HG02981 (cell line): ENCODE results near the gene PRKCI.
"Not testable (repeated sequence)": the region's sequence is repeated elsewhere in the genome, so short reads cannot be mapped to it uniquely, and the experiment has no call there.

Experiments used
- ATAC-seq: cut with Tn5 transposase; IDR thresholded peaks from one replicate; pipeline ENCODE4 v1.9.1; 2021; ENCODE audit warnings: mild to moderate bottlenecking, moderate library complexity; ENCODE audit not compliant: unreplicated experiment

The PRKCI gene

DNA sequence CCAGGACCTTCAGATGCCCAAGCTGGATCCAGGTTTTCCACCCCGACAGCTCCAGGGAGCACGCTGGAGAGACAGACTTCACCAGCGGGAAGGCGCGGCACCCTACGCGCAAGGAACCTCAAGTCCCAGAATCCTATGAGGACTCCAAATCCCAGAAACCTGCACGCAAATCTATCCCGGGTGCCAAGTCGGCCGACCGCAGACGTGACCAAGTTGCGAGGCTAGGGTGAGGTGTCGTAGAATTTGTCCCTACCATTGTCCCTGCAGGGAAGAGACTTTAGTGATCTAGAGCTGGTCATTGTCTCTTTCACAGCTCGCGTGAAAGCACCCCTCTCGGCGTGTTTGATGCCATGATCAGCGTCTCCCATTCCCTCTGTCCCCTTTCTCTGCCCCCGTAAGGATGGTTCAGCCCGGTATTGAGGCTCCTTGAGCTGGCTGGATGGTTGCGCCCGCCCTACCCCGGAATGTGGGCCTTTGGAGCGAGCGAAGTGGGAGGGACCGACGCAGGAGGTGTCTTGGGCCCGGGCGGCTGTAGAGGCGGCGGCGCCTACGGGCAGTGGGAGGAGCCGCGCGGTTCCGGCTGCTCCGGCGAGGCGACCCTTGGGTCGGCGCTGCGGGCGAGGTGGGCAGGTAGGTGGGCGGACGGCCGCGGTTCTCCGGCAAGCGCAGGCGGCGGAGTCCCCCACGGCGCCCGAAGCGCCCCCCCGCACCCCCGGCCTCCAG, at the start of gene PRKCI:
Gene PRKCI, plus strand, starts transcription at position 501 of the 723 bp plus-strand sequence. CDS start 246 bp downstream, outside the sequence.
- peak; percentile 97 for ATAC-seq

DNA sequence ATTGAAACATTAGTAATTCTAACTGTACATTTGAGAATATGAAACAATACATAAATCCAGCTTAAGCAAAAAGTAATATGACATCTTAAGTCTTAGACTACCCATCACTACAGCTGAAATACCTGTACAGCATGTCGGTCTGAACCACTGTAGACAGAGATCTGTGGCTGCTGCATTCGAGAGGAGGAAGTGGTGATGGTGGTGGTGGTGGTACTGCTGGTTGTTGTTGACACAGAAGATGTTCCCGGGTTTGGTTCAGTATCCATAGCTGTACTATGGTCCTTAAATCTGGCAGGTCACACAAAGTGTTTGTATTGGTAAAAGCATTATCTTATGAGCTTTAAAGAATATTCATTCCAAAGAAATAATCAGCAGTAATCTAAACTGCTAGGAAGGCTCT, 43.6 kb upstream of the PRKCI start:
- peak; percentile 30 for ATAC-seq

- no peak for ATAC-seq
Observed at GRCh38 chr3:170179432-170179831, 42.8 kb upstream of the PRKCI start.

DNA sequence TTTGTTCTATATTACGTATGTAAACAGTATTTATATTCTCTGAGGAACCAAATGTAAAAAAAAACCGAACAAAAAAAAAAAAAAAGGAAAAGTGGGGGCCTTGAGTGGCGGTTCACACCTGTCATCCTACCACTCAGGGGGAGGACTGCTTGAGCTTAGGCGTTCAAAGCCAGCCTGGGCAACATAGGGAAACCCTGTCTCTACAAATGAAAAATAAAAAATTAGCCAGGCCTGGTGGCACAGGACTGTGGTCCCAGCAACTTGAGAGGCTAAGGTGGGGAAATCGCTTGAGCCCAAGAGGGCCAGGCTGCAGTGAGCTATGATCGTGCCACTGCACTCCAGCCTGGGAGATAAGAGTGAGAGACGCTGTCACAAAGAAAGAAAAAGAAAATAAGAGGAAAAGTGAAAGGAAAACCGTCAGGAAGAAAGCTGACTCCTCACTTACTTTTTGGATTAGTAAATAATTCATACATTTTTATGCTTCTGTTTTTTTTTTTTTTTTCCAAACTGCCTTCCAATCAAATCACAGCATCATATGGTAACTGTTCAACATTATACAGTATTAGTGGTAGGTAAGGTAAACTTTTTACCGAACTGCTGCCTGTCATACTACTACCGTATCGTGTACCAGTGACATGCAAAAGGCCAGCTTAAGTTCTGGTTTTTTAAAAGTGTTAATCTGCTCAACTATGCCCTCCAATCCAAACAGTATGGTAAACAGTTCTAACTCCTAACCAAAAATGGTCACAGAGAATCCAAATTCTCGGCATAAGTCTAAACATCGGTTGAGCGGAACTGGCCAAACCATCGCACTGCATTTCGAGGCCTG, 41.9 kb upstream of the PRKCI start:
- peak; percentile 21 for ATAC-seq

GRCh38 chr3:170180908-170181885, 41.0 kb upstream of the PRKCI start, which contains the start of gene PHC3:
Gene PHC3, minus strand, starts transcription at chr3:170181733. Its CDS starts 18 bp downstream, at chr3:170181715.
- peak; percentile 75 for ATAC-seq

GRCh38 chr3:170189398-170190256, 32.6 kb upstream of the PRKCI start:
- ATAC-seq: peak; percentile 20

DNA sequence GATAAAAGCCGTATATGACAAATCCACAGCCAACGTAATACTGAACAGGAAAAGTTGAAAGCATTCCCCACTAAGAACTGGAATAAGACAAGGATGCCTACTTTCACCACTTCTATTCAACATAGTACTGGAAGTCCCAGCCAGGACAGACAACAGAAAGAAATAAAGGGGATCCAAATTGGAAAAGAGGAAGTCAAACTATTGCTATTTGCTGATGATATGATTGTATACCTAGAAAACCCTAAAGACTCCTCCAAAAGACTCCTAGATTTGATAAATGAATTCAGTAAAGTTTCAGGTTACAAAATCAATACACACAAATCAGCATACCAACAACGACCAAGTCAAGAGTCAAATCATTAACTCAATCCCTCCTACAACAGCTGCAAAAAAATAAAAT, 26.5 kb upstream of the PRKCI start:
- ATAC-seq: not testable (repeated sequence)

DNA sequence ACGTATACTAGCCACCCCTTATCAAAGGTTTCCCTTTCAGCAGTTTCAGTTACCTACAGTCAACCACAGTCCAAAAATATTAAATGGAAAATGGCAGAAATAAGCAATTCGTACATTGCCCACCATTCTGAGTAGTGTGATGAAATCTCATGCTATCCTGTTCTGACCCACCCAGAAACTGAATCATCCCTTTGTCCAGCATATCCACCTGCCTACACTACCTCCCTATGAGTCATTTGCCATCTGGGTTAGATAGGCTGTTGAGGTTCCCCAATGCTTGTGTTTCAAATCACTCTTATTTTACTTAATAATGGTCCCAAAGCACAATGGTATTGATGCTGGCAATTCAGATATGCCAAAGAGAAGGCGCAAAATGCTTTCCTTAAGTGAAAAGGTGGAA, 25.4 kb upstream of the PRKCI start:
- no peak for ATAC-seq

- no peak for ATAC-seq
Observed at GRCh38 chr3:170200987-170201386, 21.2 kb upstream of the PRKCI start.

DNA sequence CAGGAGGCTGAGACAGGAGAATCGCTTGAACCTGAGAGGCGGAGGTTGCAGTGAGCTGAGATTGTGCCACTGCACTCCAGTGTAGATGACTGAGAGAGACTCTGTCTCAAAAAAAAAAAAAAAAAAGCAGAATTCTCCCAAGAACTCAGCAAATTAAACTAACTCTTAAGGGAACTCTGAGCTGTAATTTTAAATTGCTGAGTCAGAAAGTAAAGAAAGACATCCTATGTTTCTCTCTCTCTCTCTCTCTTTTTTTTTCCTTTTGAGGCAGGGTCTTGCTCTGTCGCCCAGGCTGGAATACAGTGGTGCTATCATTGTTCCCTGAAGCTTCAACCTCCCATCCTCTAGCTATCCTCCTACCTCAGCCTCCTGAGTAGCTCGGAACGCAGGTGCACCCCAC, 20.7 kb upstream of the PRKCI start:
- no peak for ATAC-seq

- ATAC-seq: no peak
Observed at GRCh38 chr3:170203457-170203856, 18.8 kb upstream of the PRKCI start.

DNA sequence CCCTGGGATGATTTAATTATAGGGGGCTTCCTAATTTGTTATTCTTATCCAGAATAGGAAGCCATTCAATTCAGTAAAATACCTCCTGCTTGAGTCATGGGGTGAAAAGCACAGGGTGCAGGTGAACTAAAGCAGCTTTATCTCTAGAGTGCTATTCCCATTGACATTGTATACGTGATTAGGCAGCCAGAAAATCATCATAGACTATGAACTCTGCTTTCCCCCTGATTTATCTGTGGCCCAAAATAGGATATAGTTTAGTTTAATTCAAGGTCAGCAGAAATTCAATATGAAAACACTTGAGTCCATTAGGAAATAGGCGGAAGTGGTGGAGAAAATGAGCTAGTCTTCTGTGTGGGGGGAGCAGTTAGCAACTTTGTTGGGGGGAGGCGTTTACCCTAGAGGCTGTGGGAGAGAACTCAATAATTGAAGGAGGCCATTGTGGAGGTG, 18.2 kb upstream of the PRKCI start:
- ATAC-seq: no peak

GRCh38 chr3:170204509-170204908, 17.7 kb upstream of the PRKCI start:
- ATAC-seq: no peak

- no peak for ATAC-seq
Observed at GRCh38 chr3:170205302-170205701, 16.9 kb upstream of the PRKCI start.

GRCh38 chr3:170206164-170206762, 16.0 kb upstream of the PRKCI start:
- ATAC-seq: not testable (repeated sequence)

GRCh38 chr3:170207717-170208116, 14.5 kb upstream of the PRKCI start:
- no peak for ATAC-seq

GRCh38 chr3:170211668-170212067, 10.6 kb upstream of the PRKCI start:
- ATAC-seq: no peak

- no peak for ATAC-seq
Observed at GRCh38 chr3:170219850-170220249, 2.4 kb upstream of the PRKCI start.

GRCh38 chr3:170220871-170221270, 1.4 kb upstream of the PRKCI start:
- ATAC-seq: no peak
